GM12878 (cell line): ENCODE measurements around the gene FRAS1. TPM values are rescaled to one million over a fixed set of nuclear protein-coding genes. Genes with fewer than 3 reads are reported as not detected.

Source experiments
- ATAC-seq: fragments of 200-7000 bp; cut with Tn5 transposase; 3 replicates; pipeline ENCODE4 v1.9.1; 2020; ENCODE audit warnings: mild to moderate bottlenecking, moderate library complexity
- BruUV-seq: library from RNA; stranded (reverse); fragments of 400-500 nt; replicated peaks from 2 replicates; lab custom pipeline; 2021; lab: Mats Ljungman, UMichigan
- CTCF ChIA-PET: fragments of 300-600 bp; sonication (Branson Sonifier 250); formaldehyde crosslinking; extraction: SDS; loops from one replicate; lab custom pipeline; 2021; ENCODE audit warnings: inconsistent platforms; lab: Yijun Ruan, JAX
- POLR2A ChIA-PET: fragments of 350-600 bp; formaldehyde crosslinking; extraction: SDS; loops from one replicate; lab custom pipeline; 2021; ENCODE audit warnings: inconsistent platforms; lab: Charles Lee
- RAD21 ChIA-PET: fragments of 300-600 bp; sonication (Branson Sonifier 250); formaldehyde crosslinking; loops from one replicate; lab custom pipeline; 2023; ENCODE audit warnings: antibody characterized with exemption; ENCODE audit not compliant: unreplicated experiment; lab: Charles Lee
- SMC1A ChIA-PET: fragments of 300-600 bp; sonication (Branson Sonifier 250); formaldehyde crosslinking; loops from one replicate; lab custom pipeline; 2023; ENCODE audit not compliant: unreplicated experiment, uncharacterized antibody; lab: Charles Lee
- DNase-seq: peaks from one replicate; pipeline ENCODE4 v3.0.0-alpha.2; 2011; ENCODE audit warnings: low read depth, low spot score
- FAIRE-seq: peaks from 3 replicates; lab custom pipeline; 2011; peaks lifted over from hg19 to GRCh38; lab: Jason Lieb, UNC
- H2AFZ ChIP-seq: 2 replicates; pipeline ENCODE4 v1.6.0; 2011; ENCODE audit warnings: low read depth, low read length, control low read depth; ENCODE audit not compliant: control insufficient read depth
- H3K27ac ChIP-seq: 2 replicates; pipeline ENCODE4 v1.5.1; 2011; ENCODE audit warnings: control low read depth; ENCODE audit not compliant: control insufficient read depth, insufficient read depth
- H3K27me3 ChIP-seq, 2 experiments: replicated peaks in 1 of 2; 2 replicates each; pipeline versions ENCODE4 v1.6.0 to v1.6.1; 2011; ENCODE audit warnings: low read length in 1 of 2; ENCODE audit not compliant: control insufficient read depth in 2 of 2, insufficient read depth in 2 of 2
- H3K36me3 ChIP-seq, 2 experiments: 2 replicates each; pipeline ENCODE4 v1.5.1; 2011; ENCODE audit warnings: low read length in 1 of 2; ENCODE audit not compliant: control insufficient read depth in 2 of 2, insufficient read depth in 2 of 2
- H3K4me1 ChIP-seq: 2 replicates; pipeline ENCODE4 v1.6.1; 2011; ENCODE audit warnings: mild to moderate bottlenecking, low read length, moderate library complexity, mixed read lengths; ENCODE audit not compliant: control insufficient read depth, insufficient read depth
- H3K4me2 ChIP-seq: 2 replicates; pipeline ENCODE4 v1.6.0; 2011; ENCODE audit warnings: control low read depth; ENCODE audit not compliant: control insufficient read depth, insufficient read depth
- H3K4me3 ChIP-seq: fragments of 200-600 bp; sonication (generic); 2 replicates; pipeline ENCODE4 v1.5.1; 2016
- H3K79me2 ChIP-seq: 2 replicates; pipeline ENCODE4 v1.6.0; 2011; ENCODE audit warnings: low read length; ENCODE audit not compliant: control insufficient read depth, insufficient read depth
- H3K9ac ChIP-seq: 2 replicates; pipeline ENCODE4 v1.8.0; 2011; ENCODE audit warnings: low read length, control low read depth, mixed read lengths; ENCODE audit not compliant: control insufficient read depth, insufficient read depth
- H3K9me3 ChIP-seq: replicated peaks from 3 replicates; pipeline ENCODE4 v1.5.1; 2011; ENCODE audit warnings: mild to moderate bottlenecking, low read length; ENCODE audit not compliant: control insufficient read depth, insufficient read depth
- H4K20me1 ChIP-seq: 2 replicates; pipeline ENCODE4 v1.6.0; 2011; ENCODE audit not compliant: control insufficient read depth, insufficient read depth
- ATF3 ChIP-seq: IDR thresholded peaks from 2 replicates; pipeline ENCODE4 v1.6.1; 2011; ENCODE audit warnings: low read depth, mild to moderate bottlenecking, low read length, moderate library complexity, borderline replicate concordance; ENCODE audit errors: extremely low read depth
- CTCF ChIP-seq, 3 experiments: IDR thresholded peaks in 2 of 3; conservative IDR thresholded peaks in 1 of 3; 2 replicates each; pipeline ENCODE4 v1.5.1; 2011; ENCODE audit warnings: low read depth in 3 of 3, low read length in 3 of 3, mild to moderate bottlenecking in 3 of 3, control low read depth in 2 of 3, moderate library complexity in 2 of 3, inconsistent platforms in 1 of 3, mixed read lengths in 1 of 3; ENCODE audit not compliant: control insufficient read depth in 2 of 3, insufficient read depth in 1 of 3; ENCODE audit errors: extremely low read depth in 1 of 3
- E2F4 ChIP-seq: IDR thresholded peaks from 2 replicates; pipeline ENCODE4 v1.6.1; 2012; ENCODE audit warnings: low read depth, low read length, improper control_type of control experiment
- EP300 ChIP-seq, 2 experiments: fragments of 150-350 bp in 1 of 2; IDR thresholded peaks; 2 replicates each; pipeline ENCODE4 v1.6.1; 2011 to 2012; ENCODE audit warnings: low read depth in 2 of 2, low read length in 2 of 2, borderline replicate concordance in 1 of 2, improper control_type of control experiment in 1 of 2, inconsistent platforms in 1 of 2; ENCODE audit not compliant: control insufficient read depth in 1 of 2
- FOXK2 ChIP-seq: fragments of 450-650 bp; IDR thresholded peaks from 2 replicates; pipeline ENCODE4 v1.6.1; 2017; ENCODE audit warnings: mild to moderate bottlenecking, moderate library complexity
- FOXM1 ChIP-seq: IDR thresholded peaks from 2 replicates; pipeline ENCODE4 v1.6.1; 2012; ENCODE audit warnings: low read depth, mild to moderate bottlenecking, inconsistent platforms, low read length, moderate library complexity
- IRF5 ChIP-seq: fragments of 450-650 bp; IDR thresholded peaks from 2 replicates; pipeline ENCODE4 v1.6.1; 2017; ENCODE audit warnings: borderline replicate concordance
- JUND ChIP-seq: IDR thresholded peaks from 2 replicates; pipeline ENCODE4 v1.6.1; 2012; ENCODE audit warnings: low read depth, mild to moderate bottlenecking, low read length, improper control_type of control experiment, moderate library complexity
- LARP7 ChIP-seq: fragments of 450-650 bp; IDR thresholded peaks from 2 replicates; pipeline ENCODE4 v1.6.1; 2017; ENCODE audit warnings: mild to moderate bottlenecking
- RELA ChIP-seq: fragments of 450-650 bp; IDR thresholded peaks from 2 replicates; pipeline ENCODE4 v1.8.0; 2014; ENCODE audit warnings: borderline replicate concordance; ENCODE audit not compliant: partially characterized antibody
- SUPT20H ChIP-seq: IDR thresholded peaks from 2 replicates; pipeline ENCODE4 v1.6.1; 2011; ENCODE audit warnings: low read depth, mild to moderate bottlenecking, low read length, moderate library complexity, borderline replicate concordance; ENCODE audit not compliant: control insufficient read depth
- ZNF207 ChIP-seq: fragments of 450-650 bp; IDR thresholded peaks from 2 replicates; pipeline ENCODE4 v1.6.1; 2014; ENCODE audit warnings: antibody characterized with exemption, mild to moderate bottlenecking, borderline replicate concordance
- ZNF592 ChIP-seq: fragments of 450-650 bp; IDR thresholded peaks from 2 replicates; pipeline ENCODE4 v1.6.1; 2017; ENCODE audit warnings: mild to moderate bottlenecking, moderate library complexity
- WGBS: methylation state at CpG from one replicate; pipeline ENCODE4 v1.1.6; 2016; ENCODE audit warnings: low lambda C conversion rate; ENCODE audit not compliant: insufficient replicate concordance, insufficient coverage; ENCODE audit errors: missing lambda C conversion rate; 5-methylcytosine and 5-hydroxymethylcytosine counted together
- in situ Hi-C: fragments of 300-500 bp; cut with MboI; formaldehyde crosslinking; loops from 9 replicates; pipeline ENCODE4 v1.14.3; 2018; ENCODE audit warnings: mixed read lengths
- intact Hi-C: fragments of 100-400 bp; cut with micrococcal nuclease; formaldehyde crosslinking; loops from one replicate; pipeline ENCODE4 v1.14.2; 2022; ENCODE audit not compliant: unreplicated experiment
- polyA plus RNA-seq, 11 experiments: library from polyadenylated mRNA; depleted of rRNA in 4 of 11; unstranded in 6 of 11; stranded (reverse) in 5 of 11; fragments of >200 nt; fragmentation: Nextera tagmentation in 4 of 11; fragmentation: Illumina TruSeq in 1 of 11; extraction: Ambion mirVana in 4 of 11; extraction: Trizol in 1 of 11; gene quantifications; 1 replicate in 1 of 11; 2 replicates in 10 of 11; pipeline versions ENCODE4 v1.2.1 to v1.2.3, GENCODE V29; 2011 to 2016; ENCODE audit warnings: inconsistent platforms in 2 of 11, missing spikeins in 2 of 11, low read depth in 1 of 11
- total RNA-seq, 4 experiments: library from RNA; depleted of rRNA in 3 of 4; stranded (reverse); fragments of >200 nt in 3 of 4; fragmentation: Illumina TruSeq in 1 of 4; extraction: Trizol in 1 of 4; gene quantifications; 2 replicates each; pipeline versions ENCODE4 v1.2.1 to v1.2.3, GENCODE V29; 2013 to 2021

FRAS1 gene
- total and polyA plus RNA-seq, 10 of the 15 experiments (the other 5 are each of a cell fraction or from before 2014, with no cell fraction given): 0.08 to 11.7 (median 0.20) TPM

- TF ChIP-seq JUND: no peak
Measured at GRCh38 chr4:78083035-78083434, 25.9 kb downstream of the FRAS1 start (continued).

- in situ Hi-C loops (no loop called here), intact Hi-C loops (no loop called here)
- no peak overlapping the region for H3K9ac ChIP-seq
- H3K79me2 ChIP-seq: no peaks in the 10 kb centered on the region
- no peaks in the 10 kb centered on the region for H3K4me1 ChIP-seq
- H3K4me2 ChIP-seq: no peak overlapping the region
- DNase-seq (no peak), ATAC-seq (no peak), FAIRE-seq (no peak)
- no peaks in the 10 kb centered on the region for H3K36me3 ChIP-seq
- no peak overlapping the region for H2AFZ ChIP-seq
- H4K20me1 ChIP-seq: no peaks in the 10 kb centered on the region
- H3K27ac ChIP-seq: no peak overlapping the region
- ChIA-PET RAD21 (interaction anchor here (0.7 kb wide), 1 partner anchor 1001 kb away, joined by 3 read pairs; no protein-coding TSS in a partner anchor), SMC1A (no interaction called here), CTCF (interaction anchor here (0.7 kb wide), 2 partner anchors 132 to 433 kb away, joined by 3 read pairs; no protein-coding TSS in a partner anchor), POLR2A (no interaction called here)
- no peaks in the 10 kb centered on the region for H3K27me3 ChIP-seq
- no peak overlapping the region for H3K4me3 ChIP-seq
- no TSS peak for BruUV-seq
- 49% methylated on average over 3 of the region's 3 CpGs for WGBS
- H3K9me3 ChIP-seq: no peaks in the 10 kb centered on the region
- TF ChIP-seq E2F4 (no peak), ZNF207 (no peak), FOXK2 (no peak), IRF5 (no peak), FOXM1 (no peak), CTCF (IDR thresholded peaks at IDR 0.05 in 2 of 3, conservative IDR thresholded peaks at IDR 0.05 in 1 of 3; ENCODE audit: control insufficient read depth in 2 of 3, extremely low read depth in 1 of 3, insufficient read depth in 1 of 3, low read depth in 3 of 3, low read length in 3 of 3) (no peak), LARP7 (no peak), ZNF592 (no peak), RELA (no peak), EP300 (IDR thresholded peaks at IDR 0.05; ENCODE audit: borderline replicate concordance in 1 of 2, control insufficient read depth in 1 of 2, low read depth in 2 of 2, low read length in 2 of 2) (no peak), SUPT20H (no peak), ATF3 (no peak)
Measured at GRCh38 chr4:78091534-78091933, 34.4 kb downstream of the FRAS1 start.
